Heart left ventricle (tissue), 13 donors: ENCODE results near the gene ARHGEF11.

Experiments
- CTCF ChIP-seq, 12 donors: fragments of 200-600 bp; sonication (generic) in 4 of 12; IDR thresholded peaks; one replicate each; pipeline versions ENCODE4 v1.5.0 to v1.8.0; 2018 to 2022; ENCODE audit warnings: antibody characterized with exemption in 12 of 12, mild to moderate bottlenecking in 5 of 12
- POLR2A ChIP-seq, 2 donors: fragments of 450-650 bp; IDR thresholded peaks; one replicate each; pipeline ENCODE4 v1.6.1; 2017; ENCODE audit warnings: antibody characterized with exemption in 2 of 2, mild to moderate bottlenecking in 2 of 2, moderate library complexity in 2 of 2
- donor health status: ischemic (EF 13 %, LVEDD 7.1; RV severe dilation, severe dysfunction).
- donor health status: DM: no; HTN: yes; CAD: no.
- donor health status: DM: no; HTN: no; CAD: no.
- donor health status: ischemic (EF 25% LVEDD 6.9; RV normal size, moderate dysfunction).
- donor health status: ischemic (EF 25% LVEDD 5.7; RV mildly dilated, moderate dysfunction).
- donor health status: ischemic (EF 35%, LVEDD 5.7; RV mildly dilated, moderate dysfunction).
- donor health status: nonischemic (EF 11% LVEDD 7.7; RV severe dilation, severe dysfunction).
- donor health status: DM: yes; HTN: yes; CAD: no.
- donor health status: PGD.
- donor health status: ischemic (EF 29% LVEDD 5.4; RV normal size, mild dysfunction).
- donor health status: nonischemic (EF 23%, LVEDD 6.1; RV moderate dilation, normal function).

- TF ChIP-seq CTCF (IDR thresholded peaks at IDR 0.05) (peak; percentile 72 to 91 (median 83)), POLR2A (IDR thresholded peaks at IDR 0.05) (no peak)
Measured at GRCh38 chr1:156889802-156890580, 155.6 kb downstream of the ARHGEF11 start.
